HG02588 (cell line): Measurements from ENCODE around the gene PDXK.
A peak's percentile ranks its signal among the peaks of the same experiment; 100 is the strongest.
"Not testable (repeated sequence)": the region's sequence is repeated elsewhere in the genome, so short reads cannot be mapped to it uniquely, and the experiment has no call there.

Source experiments
- ATAC-seq: cut with Tn5 transposase; IDR thresholded peaks from one replicate; pipeline ENCODE4 v1.9.1; 2021; ENCODE audit warnings: mild to moderate bottlenecking, moderate library complexity; ENCODE audit not compliant: unreplicated experiment

Gene PDXK

DNA sequence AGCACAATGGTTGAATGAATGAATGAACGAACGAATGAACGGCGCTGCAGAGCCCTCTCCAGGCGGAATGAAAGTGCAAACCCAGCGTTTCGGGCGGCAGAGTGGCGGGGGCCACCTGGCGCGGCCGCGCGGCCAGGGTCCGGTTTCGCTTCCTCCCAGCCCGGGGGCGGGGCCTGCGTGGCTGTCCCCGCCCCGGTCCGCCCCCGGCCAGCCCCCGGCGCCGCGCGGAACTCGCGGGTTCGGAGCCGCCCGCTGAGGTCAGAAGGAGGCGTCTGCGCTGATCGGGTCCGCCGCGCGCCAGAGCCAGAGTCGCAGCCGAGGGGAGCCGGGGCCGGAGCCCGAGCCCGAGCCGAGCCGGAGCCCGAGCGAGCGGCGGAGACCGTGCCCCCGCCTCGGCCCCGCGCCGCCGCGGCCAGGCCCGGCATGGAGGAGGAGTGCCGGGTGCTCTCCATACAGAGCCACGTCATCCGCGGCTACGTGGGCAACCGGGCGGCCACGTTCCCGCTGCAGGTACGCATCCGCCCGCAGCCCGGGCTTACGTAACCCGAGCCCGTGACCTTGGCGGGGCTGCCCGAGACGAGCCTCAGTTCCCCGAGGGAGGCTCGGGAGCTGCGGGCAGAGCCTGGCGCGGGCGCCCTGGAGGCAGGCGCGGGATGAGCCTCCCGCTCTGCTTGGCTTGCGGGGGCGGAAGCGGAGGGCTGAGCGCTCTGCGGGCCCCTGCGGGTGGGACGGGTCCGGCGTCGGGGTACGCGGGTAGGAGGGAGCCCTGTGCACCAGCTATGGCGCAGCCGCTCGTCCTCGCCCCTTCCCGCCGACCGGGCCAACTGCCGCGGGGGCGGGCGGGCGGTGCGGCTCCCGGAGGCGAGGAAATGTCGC lies at the start of gene PDXK:
Gene PDXK, plus strand, starts transcription at position 258 of the 876 bp plus-strand sequence. Its CDS starts 166 bp downstream, at position 424.
- ATAC-seq = peak; percentile 62

GRCh38 chr21:43669828-43670605 lies 48.9 kb upstream of the PDXK start:
- ATAC-seq = no peak

DNA sequence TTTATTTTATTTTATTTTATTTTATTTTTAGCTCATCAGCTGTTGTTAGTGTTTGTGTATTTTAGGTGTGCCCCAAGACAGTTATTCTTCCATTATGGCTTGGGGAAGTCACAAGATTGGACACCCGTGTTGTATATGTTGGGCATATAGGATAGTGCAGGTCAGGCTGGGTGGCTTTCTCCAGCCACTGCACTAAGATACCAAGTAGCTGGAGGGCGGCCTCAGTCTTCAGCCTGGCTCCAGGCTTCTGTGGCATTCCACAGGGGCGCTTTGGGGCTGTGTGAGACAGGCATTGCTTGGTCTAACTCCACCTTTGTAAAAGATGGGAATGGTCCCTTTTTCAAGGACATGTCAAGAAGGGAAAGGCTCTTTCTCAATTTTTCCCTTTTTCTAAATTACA lies 43.1 kb upstream of the PDXK start:
- no peak for ATAC-seq

DNA sequence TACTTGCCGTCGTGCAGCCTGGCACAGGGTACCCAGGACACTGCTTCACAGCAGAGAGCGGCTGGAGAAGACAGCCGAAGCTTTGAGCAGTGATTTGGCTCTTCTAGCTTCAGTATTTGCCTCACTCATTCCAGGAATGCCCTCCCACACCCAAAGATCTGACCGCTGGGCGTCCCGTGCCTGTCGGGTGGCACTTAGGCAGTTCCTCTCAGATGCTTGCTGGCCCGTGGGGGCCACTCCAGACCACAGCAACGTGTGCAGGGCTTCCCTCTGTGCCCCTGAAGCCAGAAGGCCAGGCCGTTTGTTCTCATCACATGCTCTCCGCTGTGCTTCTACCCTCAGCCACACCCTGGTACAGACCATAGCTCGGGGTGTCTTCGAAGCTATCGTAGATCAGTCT lies 42.5 kb upstream of the PDXK start:
- no peak for ATAC-seq

GRCh38 chr21:43679951-43680350 lies 39.0 kb upstream of the PDXK start:
- no peak for ATAC-seq

GRCh38 chr21:43680421-43680820 lies 38.5 kb upstream of the PDXK start:
- ATAC-seq = not testable (repeated sequence)

DNA sequence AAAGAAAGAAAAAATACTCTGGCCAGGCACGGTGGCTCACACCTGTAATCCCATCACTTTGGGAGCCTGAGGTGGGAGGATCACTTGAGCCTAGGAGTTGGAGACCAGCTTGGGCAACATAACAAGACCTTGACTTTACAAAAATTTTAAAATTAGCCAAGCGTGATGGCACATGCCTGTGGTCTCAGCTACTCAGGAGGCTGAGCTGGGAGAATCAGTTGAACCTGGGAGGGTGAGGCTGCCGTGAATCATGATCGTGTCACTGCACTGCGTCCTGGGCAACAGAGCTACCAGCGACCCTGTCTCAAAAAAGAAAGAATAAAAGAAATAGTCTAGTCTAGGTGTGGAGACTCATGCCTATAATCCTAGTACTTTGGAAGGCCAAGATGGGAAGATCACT lies 37.3 kb upstream of the PDXK start:
- no peak for ATAC-seq

GRCh38 chr21:43684424-43684823 lies 34.5 kb upstream of the PDXK start:
- no peak for ATAC-seq

- ATAC-seq = no peak
Observed at GRCh38 chr21:43686811-43687565, 31.9 kb upstream of the PDXK start.

GRCh38 chr21:43687566-43688399 lies 31.1 kb upstream of the PDXK start:
- no peak for ATAC-seq

- no peak for ATAC-seq
Observed at GRCh38 chr21:43688906-43689305, 30.0 kb upstream of the PDXK start.

GRCh38 chr21:43689556-43690337 lies 29.2 kb upstream of the PDXK start:
- ATAC-seq = no peak

DNA sequence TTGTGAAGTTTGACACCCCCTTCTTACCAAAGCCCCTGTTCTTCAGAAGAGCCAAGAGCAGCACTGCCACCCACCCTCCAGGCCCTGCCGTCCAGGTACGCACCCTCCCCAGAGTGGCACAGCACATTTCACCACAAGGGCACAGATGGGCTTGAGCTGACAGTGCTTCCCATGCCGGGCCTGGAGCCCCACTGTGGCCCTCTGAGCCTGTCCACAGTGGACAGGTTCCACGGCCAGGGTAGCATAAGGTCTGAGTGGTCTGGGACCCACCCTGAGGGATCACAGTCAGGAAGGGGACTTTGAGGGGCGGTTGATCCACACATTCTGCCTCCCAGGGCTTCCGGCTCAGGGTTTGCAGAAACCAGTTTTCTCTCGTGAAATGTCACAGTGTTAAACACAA lies 28.6 kb upstream of the PDXK start:
- ATAC-seq = no peak

GRCh38 chr21:43691086-43691795 lies 27.7 kb upstream of the PDXK start:
- ATAC-seq = no peak

DNA sequence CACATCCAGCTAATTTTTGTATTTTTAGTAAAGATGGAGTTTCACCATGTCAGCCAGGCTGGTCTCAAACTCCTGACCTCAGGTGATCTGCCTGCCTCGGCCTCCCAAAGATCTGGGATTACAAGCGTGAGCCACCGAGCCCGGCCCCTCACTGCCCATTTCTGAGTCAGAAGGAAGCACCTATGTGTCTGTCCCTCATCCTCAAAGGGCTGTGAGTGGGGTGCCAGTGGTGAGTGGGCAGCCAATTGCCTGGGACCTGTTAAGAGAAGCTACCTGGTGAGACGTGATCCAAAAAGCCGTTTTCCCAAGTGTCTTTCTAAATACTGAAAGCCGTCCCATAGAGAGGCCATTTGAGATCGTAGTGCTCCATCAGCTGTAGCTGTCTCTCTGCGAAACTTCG lies 27.1 kb upstream of the PDXK start:
- ATAC-seq = no peak

DNA sequence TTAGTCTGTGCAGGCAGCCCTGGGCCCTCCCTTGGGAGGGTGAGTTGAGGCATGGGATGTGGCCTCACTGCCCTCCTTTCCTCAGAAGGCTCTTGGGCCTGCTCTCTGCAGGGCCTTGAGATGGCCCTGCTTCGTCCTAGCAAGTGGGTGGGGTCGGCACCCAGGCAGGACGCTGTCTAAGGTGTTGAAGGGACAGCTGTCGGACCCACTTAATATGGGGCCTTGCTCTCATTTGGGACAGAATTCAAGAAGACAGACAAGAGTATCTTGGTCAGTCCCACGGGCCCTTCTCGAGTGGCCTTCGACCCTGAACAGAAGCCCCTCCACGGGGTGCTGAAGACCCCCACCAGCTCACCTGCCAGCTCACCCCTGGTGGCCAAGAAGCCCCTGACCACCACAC lies 26.0 kb upstream of the PDXK start:
- no peak for ATAC-seq

GRCh38 chr21:43693981-43694380 lies 24.9 kb upstream of the PDXK start:
- no peak for ATAC-seq

- ATAC-seq = no peak
Observed at GRCh38 chr21:43694437-43695079, 24.4 kb upstream of the PDXK start.

DNA sequence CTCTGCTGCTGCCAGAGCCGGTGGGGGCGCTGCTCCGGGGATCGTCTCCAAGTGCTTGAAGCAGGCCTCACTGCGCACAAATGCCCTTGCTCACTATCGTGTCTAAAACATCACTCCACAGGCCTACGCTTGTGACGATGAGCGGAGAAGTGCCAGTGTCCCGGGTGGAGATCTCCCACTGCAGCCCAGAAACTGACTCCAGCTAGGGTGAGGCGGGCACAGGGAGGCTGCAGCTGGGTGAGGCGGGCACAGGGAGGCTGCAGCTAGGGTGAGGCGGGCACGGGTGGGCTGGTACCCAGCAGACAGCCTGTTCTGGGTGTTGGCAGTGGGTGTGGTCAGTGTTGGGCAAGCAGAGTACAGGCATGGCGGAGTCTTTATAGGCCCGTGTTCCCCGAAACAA lies 22.7 kb upstream of the PDXK start:
- no peak for ATAC-seq
